ENCODE results near the gene FBLN1.
"Not testable (repeated sequence)": the region's sequence is repeated elsewhere in the genome, so short reads cannot be mapped to it uniquely, and the experiment has no call there.

Gene FBLN1

GRCh38 chr22:45475063-45475747 is 27.5 kb upstream of the FBLN1 start:
- in situ Hi-C loops (cut with HindIII; ENCODE audit: low pct_ligation_motif_present, low pct_unique_long_range_greater_than_20kb, low sequenced_read_pairs): no loop called here
- no peak for DNase-seq

- DNase-seq: no peak
- in situ Hi-C loops (cut with HindIII; ENCODE audit: low pct_ligation_motif_present, low pct_unique_long_range_greater_than_20kb, low sequenced_read_pairs): no loop called here
Measured at GRCh38 chr22:45475851-45476514, 26.7 kb upstream of the FBLN1 start.

GRCh38 chr22:45476814-45477213 is 25.9 kb upstream of the FBLN1 start:
- DNase-seq: no peak
- in situ Hi-C loops (cut with HindIII; ENCODE audit: low pct_ligation_motif_present, low pct_unique_long_range_greater_than_20kb, low sequenced_read_pairs): no loop called here

- in situ Hi-C loops (cut with HindIII; ENCODE audit: low pct_ligation_motif_present, low pct_unique_long_range_greater_than_20kb, low sequenced_read_pairs): no loop called here
Measured at GRCh38 chr22:45477366-45478107, 25.1 kb upstream of the FBLN1 start.

GRCh38 chr22:45478108-45478771 is 24.4 kb upstream of the FBLN1 start:
- in situ Hi-C loops (cut with HindIII; ENCODE audit: low pct_ligation_motif_present, low pct_unique_long_range_greater_than_20kb, low sequenced_read_pairs): no loop called here

More at GRCh38 chr22:45477366-45478107, 25.1 kb upstream of the FBLN1 start:
- no peak for DNase-seq

GRCh38 chr22:45480717-45481116 is 22.0 kb upstream of the FBLN1 start:
- no peak for DNase-seq
- in situ Hi-C loops (cut with HindIII; ENCODE audit: low pct_ligation_motif_present, low pct_unique_long_range_greater_than_20kb, low sequenced_read_pairs): no loop called here

More at GRCh38 chr22:45478108-45478771, 24.4 kb upstream of the FBLN1 start:
- no peak for DNase-seq

- no peak for DNase-seq
- in situ Hi-C loops (cut with HindIII; ENCODE audit: low pct_ligation_motif_present, low pct_unique_long_range_greater_than_20kb, low sequenced_read_pairs): no loop called here
Measured at GRCh38 chr22:45481661-45482060, 21.0 kb upstream of the FBLN1 start.

- DNase-seq: no peak
- in situ Hi-C loops (cut with HindIII; ENCODE audit: low pct_ligation_motif_present, low pct_unique_long_range_greater_than_20kb, low sequenced_read_pairs): no loop called here
Measured at GRCh38 chr22:45482169-45482568, 20.5 kb upstream of the FBLN1 start.

GRCh38 chr22:45483319-45483718 is 19.4 kb upstream of the FBLN1 start:
- no peak for DNase-seq
- in situ Hi-C loops (cut with HindIII; ENCODE audit: low pct_ligation_motif_present, low pct_unique_long_range_greater_than_20kb, low sequenced_read_pairs): no loop called here

GRCh38 chr22:45483918-45484499 is 18.7 kb upstream of the FBLN1 start:
- in situ Hi-C loops (cut with HindIII; ENCODE audit: low pct_ligation_motif_present, low pct_unique_long_range_greater_than_20kb, low sequenced_read_pairs): no loop called here
- DNase-seq: no peak

- in situ Hi-C loops (cut with HindIII; ENCODE audit: low pct_ligation_motif_present, low pct_unique_long_range_greater_than_20kb, low sequenced_read_pairs): no loop called here
- DNase-seq: no peak
Measured at GRCh38 chr22:45484742-45485141, 17.9 kb upstream of the FBLN1 start.

- DNase-seq: no peak
- in situ Hi-C loops (cut with HindIII; ENCODE audit: low pct_ligation_motif_present, low pct_unique_long_range_greater_than_20kb, low sequenced_read_pairs): no loop called here
Measured at GRCh38 chr22:45485261-45485660, 17.4 kb upstream of the FBLN1 start.

GRCh38 chr22:45488764-45489370 is 13.8 kb upstream of the FBLN1 start:
- no peak for DNase-seq
- in situ Hi-C loops (cut with HindIII; ENCODE audit: low pct_ligation_motif_present, low pct_unique_long_range_greater_than_20kb, low sequenced_read_pairs): no loop called here

- no peak for DNase-seq
- in situ Hi-C loops (cut with HindIII; ENCODE audit: low pct_ligation_motif_present, low pct_unique_long_range_greater_than_20kb, low sequenced_read_pairs): no loop called here
Measured at GRCh38 chr22:45490836-45491235, 11.8 kb upstream of the FBLN1 start.

- in situ Hi-C loops (cut with HindIII; ENCODE audit: low pct_ligation_motif_present, low pct_unique_long_range_greater_than_20kb, low sequenced_read_pairs): no loop called here
- DNase-seq: no peak
Measured at GRCh38 chr22:45491841-45492240, 10.8 kb upstream of the FBLN1 start.

- DNase-seq: no peak
- in situ Hi-C loops (cut with HindIII; ENCODE audit: low pct_ligation_motif_present, low pct_unique_long_range_greater_than_20kb, low sequenced_read_pairs): no loop called here
Measured at GRCh38 chr22:45493286-45493771, 9.4 kb upstream of the FBLN1 start.

GRCh38 chr22:45494306-45494705 is 8.4 kb upstream of the FBLN1 start:
- in situ Hi-C loops (cut with HindIII; ENCODE audit: low pct_ligation_motif_present, low pct_unique_long_range_greater_than_20kb, low sequenced_read_pairs); DNase-seq: not testable (repeated sequence)

- DNase-seq; in situ Hi-C loops (cut with HindIII; ENCODE audit: low pct_ligation_motif_present, low pct_unique_long_range_greater_than_20kb, low sequenced_read_pairs): not testable (repeated sequence)
Measured at GRCh38 chr22:45495616-45496015, 7.1 kb upstream of the FBLN1 start.

Measured in ACHN (cell line).